Ishikawa (cell line): Measurements from ENCODE around the gene SPOCK2.

ENCODE experiments used
- CEBPB ChIP-seq: IDR thresholded peaks from 2 replicates; pipeline ENCODE4 v1.6.1; 2012
- CREB1 ChIP-seq: IDR thresholded peaks from 2 replicates; pipeline ENCODE4 v1.6.1; 2012; ENCODE audit warnings: low read depth
- EGR1 ChIP-seq: IDR thresholded peaks from 2 replicates; pipeline ENCODE4 v1.6.1; 2012
- EP300 ChIP-seq: IDR thresholded peaks from 2 replicates; pipeline ENCODE4 v1.6.1; 2012; ENCODE audit warnings: borderline replicate concordance
- FOXM1 ChIP-seq: IDR thresholded peaks from 2 replicates; pipeline ENCODE4 v1.6.1; 2012; ENCODE audit warnings: low read depth, borderline replicate concordance
- NFIC ChIP-seq: IDR thresholded peaks from 2 replicates; pipeline ENCODE4 v1.6.1; 2012
- RAD21 ChIP-seq: IDR thresholded peaks from 2 replicates; pipeline ENCODE4 v1.6.1; 2012; ENCODE audit warnings: low read depth
- REST ChIP-seq: IDR thresholded peaks from 2 replicates; pipeline ENCODE4 v1.6.1; 2012; ENCODE audit warnings: low read depth, mild to moderate bottlenecking
- TAF1 ChIP-seq: IDR thresholded peaks from 2 replicates; pipeline ENCODE4 v1.6.1; 2012; ENCODE audit warnings: low read depth, mild to moderate bottlenecking
- TCF12 ChIP-seq: IDR thresholded peaks from 2 replicates; pipeline ENCODE4 v1.6.1; 2012; ENCODE audit warnings: low read depth
- USF1 ChIP-seq: IDR thresholded peaks from 2 replicates; pipeline ENCODE4 v1.6.1; 2012
- YY1 ChIP-seq: IDR thresholded peaks from 2 replicates; pipeline ENCODE4 v1.6.1; 2012; ENCODE audit warnings: low read depth
- ZBTB7A ChIP-seq: IDR thresholded peaks from 2 replicates; pipeline ENCODE4 v1.6.1; 2012; ENCODE audit warnings: low read depth
- TF ChIP-seq, protein P1 (sequence below): IDR thresholded peaks from 2 replicates; pipeline ENCODE4 v1.6.1; 2012

DNA sequence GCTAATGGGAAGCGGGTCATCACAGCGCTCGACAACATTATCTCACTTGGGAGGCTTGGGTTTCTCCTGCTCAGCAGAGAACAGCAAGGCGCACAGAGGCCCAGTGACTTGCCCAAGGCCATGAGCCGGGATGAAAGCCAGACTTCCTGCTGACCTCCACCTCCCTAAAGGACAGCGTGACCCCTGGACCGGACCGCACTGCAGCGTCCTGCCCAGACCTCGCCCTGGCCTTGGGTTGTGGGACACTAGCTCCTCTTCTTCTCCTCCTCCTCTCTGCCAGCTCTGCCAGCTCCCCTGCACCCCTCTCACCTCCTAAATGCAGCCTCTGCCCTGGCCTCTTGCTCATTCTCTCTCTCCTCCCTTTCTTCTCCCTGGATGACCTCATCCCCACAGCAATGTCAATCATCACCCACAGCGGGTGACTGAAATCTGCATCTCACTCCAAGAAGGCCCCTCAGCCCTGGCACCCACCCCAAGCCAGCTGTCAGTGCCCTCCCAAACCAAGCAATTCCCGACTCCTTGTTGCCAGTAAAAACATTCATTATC lies 19.4 kb downstream of the SPOCK2 start:
- TF ChIP-seq RAD21 (no peak), REST (no peak), YY1 (no peak), EP300 (no peak), USF1 (no peak), CEBPB (no peak), EGR1 (no peak), NFIC (no peak), TAF1 (no peak), ZBTB7A (no peak), CREB1 (no peak), FOXM1 (no peak), TCF12 (no peak)
- TF ChIP-seq, protein P1, sequence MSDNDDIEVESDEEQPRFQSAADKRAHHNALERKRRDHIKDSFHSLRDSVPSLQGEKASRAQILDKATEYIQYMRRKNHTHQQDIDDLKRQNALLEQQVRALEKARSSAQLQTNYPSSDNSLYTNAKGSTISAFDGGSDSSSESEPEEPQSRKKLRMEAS: no peak
